Endodermal cell (in vitro differentiated cells): ENCODE results near the gene RLF. TPM values are rescaled to one million over a fixed set of nuclear protein-coding genes. Genes with fewer than 3 reads are reported as not detected.

ENCODE experiments used
- DNase-seq: peaks from one replicate; pipeline ENCODE4 v3.0.0-alpha.2; 2017
- H3K27ac ChIP-seq: 2 replicates; pipeline ENCODE4 v1.5.1; 2013; ENCODE audit warnings: mild to moderate bottlenecking, low read depth, low read length, moderate library complexity
- H3K27me3 ChIP-seq: 2 replicates; pipeline ENCODE4 v1.6.1; 2013; ENCODE audit warnings: mild to moderate bottlenecking, low read length, moderate library complexity; ENCODE audit not compliant: insufficient read depth, control insufficient read depth, poor library complexity, severe bottlenecking
- H3K36me3 ChIP-seq: 2 replicates; pipeline ENCODE4 v1.7.0; 2013; ENCODE audit warnings: mild to moderate bottlenecking, low read length, moderate library complexity; ENCODE audit not compliant: control insufficient read depth, insufficient read depth
- H3K4me1 ChIP-seq: one replicate; pipeline ENCODE4 v1.7.0; 2013; ENCODE audit warnings: low read length; ENCODE audit not compliant: control insufficient read depth, insufficient read depth
- H3K4me3 ChIP-seq: 2 replicates; pipeline ENCODE4 v1.5.1; 2013; ENCODE audit warnings: mild to moderate bottlenecking, low read length, moderate library complexity
- H3K9ac ChIP-seq: 2 replicates; pipeline ENCODE4 v1.6.1; 2013; ENCODE audit warnings: mild to moderate bottlenecking, low read length, moderate library complexity; ENCODE audit not compliant: poor library complexity, severe bottlenecking; ENCODE audit errors: extremely low read depth
- H3K9me3 ChIP-seq: 2 replicates; pipeline ENCODE4 v1.6.1; 2013; ENCODE audit warnings: mild to moderate bottlenecking, low read length, moderate library complexity; ENCODE audit not compliant: control insufficient read depth
- H3K27ac Mint-ChIP-seq: 2 replicates; pipeline ENCODE4 v1.8.0; 2020; ENCODE audit warnings: mixed read lengths
- H3K27me3 Mint-ChIP-seq: 2 replicates; pipeline ENCODE4 v1.8.0; 2021; ENCODE audit warnings: mild to moderate bottlenecking, mixed read lengths; ENCODE audit not compliant: insufficient read depth
- H3K36me3 Mint-ChIP-seq: 2 replicates; pipeline ENCODE4 v1.8.0; 2020; ENCODE audit warnings: low read depth, mixed read lengths
- H3K4me1 Mint-ChIP-seq: 2 replicates; pipeline ENCODE4 v1.8.0; 2020; ENCODE audit warnings: mixed read lengths
- H3K4me3 Mint-ChIP-seq: 2 replicates; pipeline ENCODE4 v1.8.0; 2020; ENCODE audit warnings: mild to moderate bottlenecking, moderate library complexity, mixed read lengths
- H3K9me3 Mint-ChIP-seq: 2 replicates; pipeline ENCODE4 v1.8.0; 2020; ENCODE audit warnings: mild to moderate bottlenecking, mixed read lengths
- CTCF ChIP-seq: fragments of 200-600 bp; sonication (generic); conservative IDR thresholded peaks from 2 replicates; pipeline ENCODE4 v1.5.0; 2021; ENCODE audit warnings: antibody characterized with exemption, mild to moderate bottlenecking
- WGBS, 2 experiments: methylation state at CpG; one replicate each; pipeline versions ENCODE4 v1.1.5 to v1.1.7; 2013; ENCODE audit warnings: missing lambda C conversion rate in 2 of 2, mixed read lengths in 1 of 2; ENCODE audit not compliant: insufficient coverage in 1 of 2, insufficient read length in 1 of 2; 5-methylcytosine and 5-hydroxymethylcytosine counted together
- total RNA-seq, 2 donors: library from RNA; stranded (reverse); fragmentation: NEBNext Ultra II Directional in 1 of 2; extraction: Animal tissue kit (Norgen Biotek cat#: 25700) in 1 of 2; gene quantifications; 2 replicates in 1 of 2; 3 replicates in 1 of 2; pipeline ENCODE4 v1.2.1, GENCODE V29; 2021

The RLF gene
- total RNA-seq, 2 donors from 2014 or later: 18.8 to 23.3 TPM

DNA sequence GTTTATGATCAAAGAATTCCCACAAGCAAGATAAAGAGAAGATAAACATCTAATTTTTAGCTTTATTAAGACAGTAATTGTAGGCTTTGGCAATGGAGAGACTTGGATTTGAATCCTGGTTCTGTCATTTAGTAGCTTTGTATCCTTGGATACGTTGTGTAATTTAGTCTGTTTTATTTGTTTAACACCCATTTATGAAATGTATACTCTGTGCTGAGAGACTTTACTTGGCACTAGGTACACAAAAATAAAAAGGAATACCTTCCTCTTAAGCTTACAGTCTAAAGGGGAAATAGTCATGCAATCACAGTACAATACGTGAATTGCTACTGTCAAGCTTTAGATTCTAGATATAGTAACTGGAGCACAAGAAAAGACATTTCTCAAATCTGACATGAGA lies 120.7 kb downstream of the RLF start:
- no peaks in the 10 kb centered on the region for H3K4me1 ChIP-seq
- no peaks in the 10 kb centered on the region for H3K4me1 Mint-ChIP-seq
- no peaks in the 10 kb centered on the region for H3K27me3 Mint-ChIP-seq
- H3K4me3 ChIP-seq: no peak overlapping the region
- no peaks in the 10 kb centered on the region for H3K9me3 ChIP-seq
- no peak overlapping the region for H3K27ac Mint-ChIP-seq
- no peaks in the 10 kb centered on the region for H3K9me3 Mint-ChIP-seq
- H3K27me3 ChIP-seq: no peaks in the 10 kb centered on the region
- no peak for DNase-seq
- 86 to 98% methylated on average over 1 to 2 of the region's 2 CpGs for WGBS, 2 experiments
- TF ChIP-seq CTCF: no peak
- H3K27ac ChIP-seq: no peak overlapping the region
- H3K36me3 Mint-ChIP-seq: peaks cover 41% of the 10 kb centered on the region
- no peak overlapping the region for H3K4me3 Mint-ChIP-seq
- H3K36me3 ChIP-seq: peaks cover 61% of the 10 kb centered on the region
- no peak overlapping the region for H3K9ac ChIP-seq

Other genes with a start within 250 kb of the RLF start
- 1 to 10 TPM; 6.3 to 8.5 TPM for gene MFSD2A, start 206.2 kb upstream of the RLF start, total RNA-seq
- 100 to 1,000 TPM; 260 to 287 TPM for gene CAP1, start 120.7 kb upstream of the RLF start, total RNA-seq
- gene PPT1, start 64.1 kb upstream of the RLF start, total RNA-seq: 100 to 1,000 TPM in 1 of 2 donors, 10 to 100 TPM in 1; 85.7 to 111 TPM
- not detected for gene TMCO2, start 86.5 kb downstream of the RLF start, total RNA-seq
- 10 to 100 TPM; 41.4 to 42.4 TPM for gene ZMPSTE24, start 96.8 kb downstream of the RLF start, total RNA-seq
- gene COL9A2, start 155.9 kb downstream of the RLF start, total RNA-seq: 100 to 1,000 TPM; 295 to 470 TPM
- gene SMAP2, start 212.3 kb downstream of the RLF start, total RNA-seq: 10 to 100 TPM; 21.9 to 22.3 TPM